Measurements from ENCODE around the gene MRPL50. TPM values are rescaled to one million over a fixed set of nuclear protein-coding genes. Genes with fewer than 3 reads are reported as not detected.

The MRPL50 gene
- polyA plus RNA-seq, 1 of the 3 experiments (the other 2 are of a cell fraction), result 6.3 TPM

DNA sequence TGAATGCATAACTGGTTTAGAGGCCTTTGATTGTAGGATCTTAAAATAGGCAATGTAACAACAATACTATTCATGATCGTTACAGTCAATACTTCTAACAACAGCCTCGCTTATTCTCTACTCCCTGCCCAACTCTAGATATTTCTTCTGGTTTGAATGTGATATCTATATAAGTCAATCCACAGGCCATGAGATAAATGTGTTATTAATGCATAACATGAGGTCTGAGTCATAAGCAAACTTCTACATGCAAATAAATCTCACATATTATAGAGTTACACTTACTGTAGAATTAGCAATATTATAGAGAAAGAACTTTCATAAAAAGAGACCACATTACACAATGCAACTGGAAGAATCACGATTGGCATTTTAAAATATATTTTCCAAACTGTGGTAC lies 40.1 kb upstream of the MRPL50 start:
- Histone ChIP-seq H3F3A (replicated peaks; ENCODE audit: insufficient read depth) (no peaks in the 10 kb centered on the region), H3K4me2 (no peak overlapping the region), H2AFZ (ENCODE audit: low read depth) (no peak overlapping the region), H3K4me3 (ENCODE audit: low read depth in 2 of 2, low read length in 1 of 2) (no peak overlapping the region), H3K9me2 (no peaks in the 10 kb centered on the region), H3K27me3 (ENCODE audit: insufficient read depth) (no peaks in the 10 kb centered on the region), H3K9ac (no peak overlapping the region), H3K4me1 (ENCODE audit: control insufficient read depth in 1 of 2, insufficient read depth in 2 of 2, low read depth in 1 of 2, low read length in 1 of 2) (peaks cover 0 to 4% of the 10 kb centered on the region in 2 experiments; a peak in 1 of 4 replicates), H3K79me2 (ENCODE audit: insufficient read depth) (no peaks in the 10 kb centered on the region), H3K27ac (ENCODE audit: low read depth in 2 of 2, low read length in 1 of 2) (no peak overlapping the region), H4K20me1 (ENCODE audit: insufficient read depth) (no peaks in the 10 kb centered on the region), H3K9me3 (no peaks in the 10 kb centered on the region), H3K36me3 (replicated peaks in 1 of 2; ENCODE audit: control insufficient read depth in 1 of 2, insufficient read depth in 2 of 2, low read length in 1 of 2) (no peaks in the 10 kb centered on the region)
- ChIA-PET CTCF (interaction anchor here (1.2 to 2.2 kb wide), 3 partner anchors 11 to 21 kb away, joined by 5 to 12 read pairs (median 7); no protein-coding TSS in a partner anchor), POLR2A (no interaction called here)
- DNase-seq, result no peak
- TF ChIP-seq SMC3 (IDR thresholded peaks at IDR 0.05; ENCODE audit: low read depth, low read length), result no peak
- TF ChIP-seq CHD2 (IDR thresholded peaks at IDR 0.05; ENCODE audit: low read length, partially characterized antibody), result no peak
- TF ChIP-seq, protein P1, sequence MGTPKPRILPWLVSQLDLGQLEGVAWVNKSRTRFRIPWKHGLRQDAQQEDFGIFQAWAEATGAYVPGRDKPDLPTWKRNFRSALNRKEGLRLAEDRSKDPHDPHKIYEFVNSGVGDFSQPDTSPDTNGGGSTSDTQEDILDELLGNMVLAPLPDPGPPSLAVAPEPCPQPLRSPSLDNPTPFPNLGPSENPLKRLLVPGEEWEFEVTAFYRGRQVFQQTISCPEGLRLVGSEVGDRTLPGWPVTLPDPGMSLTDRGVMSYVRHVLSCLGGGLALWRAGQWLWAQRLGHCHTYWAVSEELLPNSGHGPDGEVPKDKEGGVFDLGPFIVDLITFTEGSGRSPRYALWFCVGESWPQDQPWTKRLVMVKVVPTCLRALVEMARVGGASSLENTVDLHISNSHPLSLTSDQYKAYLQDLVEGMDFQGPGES (IDR thresholded peaks at IDR 0.05; ENCODE audit: low read depth, low read length), result no peak
- TF ChIP-seq RXRA (IDR thresholded peaks at IDR 0.05; ENCODE audit: borderline replicate concordance, low read depth), result no peak
- no peak for TF ChIP-seq TCF12 (IDR thresholded peaks at IDR 0.05)
- TF ChIP-seq, protein P2, sequence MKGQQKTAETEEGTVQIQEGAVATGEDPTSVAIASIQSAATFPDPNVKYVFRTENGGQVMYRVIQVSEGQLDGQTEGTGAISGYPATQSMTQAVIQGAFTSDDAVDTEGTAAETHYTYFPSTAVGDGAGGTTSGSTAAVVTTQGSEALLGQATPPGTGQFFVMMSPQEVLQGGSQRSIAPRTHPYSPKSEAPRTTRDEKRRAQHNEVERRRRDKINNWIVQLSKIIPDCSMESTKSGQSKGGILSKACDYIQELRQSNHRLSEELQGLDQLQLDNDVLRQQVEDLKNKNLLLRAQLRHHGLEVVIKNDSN (IDR thresholded peaks at IDR 0.05; ENCODE audit: borderline replicate concordance, low read depth), result no peak
- TF ChIP-seq, protein P3, sequence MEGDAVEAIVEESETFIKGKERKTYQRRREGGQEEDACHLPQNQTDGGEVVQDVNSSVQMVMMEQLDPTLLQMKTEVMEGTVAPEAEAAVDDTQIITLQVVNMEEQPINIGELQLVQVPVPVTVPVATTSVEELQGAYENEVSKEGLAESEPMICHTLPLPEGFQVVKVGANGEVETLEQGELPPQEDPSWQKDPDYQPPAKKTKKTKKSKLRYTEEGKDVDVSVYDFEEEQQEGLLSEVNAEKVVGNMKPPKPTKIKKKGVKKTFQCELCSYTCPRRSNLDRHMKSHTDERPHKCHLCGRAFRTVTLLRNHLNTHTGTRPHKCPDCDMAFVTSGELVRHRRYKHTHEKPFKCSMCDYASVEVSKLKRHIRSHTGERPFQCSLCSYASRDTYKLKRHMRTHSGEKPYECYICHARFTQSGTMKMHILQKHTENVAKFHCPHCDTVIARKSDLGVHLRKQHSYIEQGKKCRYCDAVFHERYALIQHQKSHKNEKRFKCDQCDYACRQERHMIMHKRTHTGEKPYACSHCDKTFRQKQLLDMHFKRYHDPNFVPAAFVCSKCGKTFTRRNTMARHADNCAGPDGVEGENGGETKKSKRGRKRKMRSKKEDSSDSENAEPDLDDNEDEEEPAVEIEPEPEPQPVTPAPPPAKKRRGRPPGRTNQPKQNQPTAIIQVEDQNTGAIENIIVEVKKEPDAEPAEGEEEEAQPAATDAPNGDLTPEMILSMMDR (IDR thresholded peaks at IDR 0.05), result no peak
- no peak for TF ChIP-seq GABPA (IDR thresholded peaks at IDR 0.05; ENCODE audit: low read depth)
- no peak for TF ChIP-seq NFIC (IDR thresholded peaks at IDR 0.05; ENCODE audit: borderline replicate concordance)
- no peak for TF ChIP-seq SIN3A (IDR thresholded peaks at IDR 0.05; ENCODE audit: borderline replicate concordance, low read depth, low read length)
- 15% methylated on average over 3 of the region's 3 CpGs for WGBS (ENCODE audit: low lambda C conversion rate)

DNA sequence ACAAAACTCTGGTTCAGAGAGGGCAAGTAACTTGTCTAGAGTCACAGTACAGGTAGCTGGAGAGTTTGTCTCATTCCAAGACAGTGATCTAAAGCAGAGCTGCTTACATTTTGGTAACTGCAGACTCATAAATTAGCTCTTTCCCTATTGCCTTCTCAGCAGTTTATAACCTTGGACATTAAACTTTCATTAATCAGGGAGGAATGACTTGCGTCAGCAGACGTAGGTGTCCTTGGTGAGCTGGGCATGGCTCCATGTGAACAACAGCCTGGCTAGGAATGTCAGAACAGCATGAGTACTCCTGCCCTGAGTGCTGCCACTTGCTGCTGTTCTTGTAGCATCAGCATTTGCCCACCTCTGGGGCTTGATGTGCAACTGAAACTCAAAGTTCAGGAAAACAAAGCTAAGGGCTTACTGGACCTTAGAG lies 39.4 kb upstream of the MRPL50 start:
- H3F3A ChIP-seq (replicated peaks; ENCODE audit: insufficient read depth), result no peaks in the 10 kb centered on the region
- H3K27me3 ChIP-seq (ENCODE audit: insufficient read depth), result no peaks in the 10 kb centered on the region
- POLR2A ChIA-PET, result no interaction called here
- no peaks in the 10 kb centered on the region for H3K79me2 ChIP-seq (ENCODE audit: insufficient read depth)
- H3K9me2 ChIP-seq, result no peaks in the 10 kb centered on the region
- H3K36me3 ChIP-seq (replicated peaks in 1 of 2; ENCODE audit: control insufficient read depth in 1 of 2, insufficient read depth in 2 of 2, low read length in 1 of 2), result no peaks in the 10 kb centered on the region
- WGBS (ENCODE audit: low lambda C conversion rate), result 76% methylated on average over 2 of the region's 2 CpGs
- H3K27ac ChIP-seq (ENCODE audit: low read depth in 2 of 2, low read length in 1 of 2), result no peak overlapping the region
- CTCF ChIA-PET, result interaction anchor here (1.2 to 2.2 kb wide), 3 partner anchors 11 to 21 kb away, joined by 5 to 12 read pairs (median 7); no protein-coding TSS in a partner anchor
- no peaks in the 10 kb centered on the region; a peak in 1 of 4 replicates for H3K4me1 ChIP-seq (ENCODE audit: control insufficient read depth in 1 of 2, insufficient read depth in 2 of 2, low read depth in 1 of 2, low read length in 1 of 2)
- no peaks in the 10 kb centered on the region for H4K20me1 ChIP-seq (ENCODE audit: insufficient read depth)
- no peaks in the 10 kb centered on the region for H3K9me3 ChIP-seq
- H3K4me2 ChIP-seq, result no peak overlapping the region
- no peak overlapping the region for H3K4me3 ChIP-seq (ENCODE audit: low read depth in 2 of 2, low read length in 1 of 2)
- H2AFZ ChIP-seq (ENCODE audit: low read depth), result no peak overlapping the region
- DNase-seq, result no peak
- H3K9ac ChIP-seq, result no peak overlapping the region
- TF ChIP-seq, protein P3 (IDR thresholded peaks at IDR 0.05), result no peak
- no peak for TF ChIP-seq SMC3 (IDR thresholded peaks at IDR 0.05; ENCODE audit: low read depth, low read length)
- no peak for TF ChIP-seq FOSL2 (IDR thresholded peaks at IDR 0.05; ENCODE audit: borderline replicate concordance, low read depth)
- TF ChIP-seq ELF1 (IDR thresholded peaks at IDR 0.05), result no peak
- TF ChIP-seq NRF1 (IDR thresholded peaks at IDR 0.05; ENCODE audit: low read depth, low read length), result no peak
- no peak for TF ChIP-seq EP300 (IDR thresholded peaks at IDR 0.05; ENCODE audit: borderline replicate concordance in 1 of 2, low read depth in 1 of 2, low read length in 1 of 2)
- no peak for TF ChIP-seq TAF1 (IDR thresholded peaks at IDR 0.05; ENCODE audit: borderline replicate concordance, low read depth, low read length)
- TF ChIP-seq, protein P2 (IDR thresholded peaks at IDR 0.05; ENCODE audit: borderline replicate concordance, low read depth), result no peak
- no peak for TF ChIP-seq TCF12 (IDR thresholded peaks at IDR 0.05)
- TF ChIP-seq, protein P4, sequence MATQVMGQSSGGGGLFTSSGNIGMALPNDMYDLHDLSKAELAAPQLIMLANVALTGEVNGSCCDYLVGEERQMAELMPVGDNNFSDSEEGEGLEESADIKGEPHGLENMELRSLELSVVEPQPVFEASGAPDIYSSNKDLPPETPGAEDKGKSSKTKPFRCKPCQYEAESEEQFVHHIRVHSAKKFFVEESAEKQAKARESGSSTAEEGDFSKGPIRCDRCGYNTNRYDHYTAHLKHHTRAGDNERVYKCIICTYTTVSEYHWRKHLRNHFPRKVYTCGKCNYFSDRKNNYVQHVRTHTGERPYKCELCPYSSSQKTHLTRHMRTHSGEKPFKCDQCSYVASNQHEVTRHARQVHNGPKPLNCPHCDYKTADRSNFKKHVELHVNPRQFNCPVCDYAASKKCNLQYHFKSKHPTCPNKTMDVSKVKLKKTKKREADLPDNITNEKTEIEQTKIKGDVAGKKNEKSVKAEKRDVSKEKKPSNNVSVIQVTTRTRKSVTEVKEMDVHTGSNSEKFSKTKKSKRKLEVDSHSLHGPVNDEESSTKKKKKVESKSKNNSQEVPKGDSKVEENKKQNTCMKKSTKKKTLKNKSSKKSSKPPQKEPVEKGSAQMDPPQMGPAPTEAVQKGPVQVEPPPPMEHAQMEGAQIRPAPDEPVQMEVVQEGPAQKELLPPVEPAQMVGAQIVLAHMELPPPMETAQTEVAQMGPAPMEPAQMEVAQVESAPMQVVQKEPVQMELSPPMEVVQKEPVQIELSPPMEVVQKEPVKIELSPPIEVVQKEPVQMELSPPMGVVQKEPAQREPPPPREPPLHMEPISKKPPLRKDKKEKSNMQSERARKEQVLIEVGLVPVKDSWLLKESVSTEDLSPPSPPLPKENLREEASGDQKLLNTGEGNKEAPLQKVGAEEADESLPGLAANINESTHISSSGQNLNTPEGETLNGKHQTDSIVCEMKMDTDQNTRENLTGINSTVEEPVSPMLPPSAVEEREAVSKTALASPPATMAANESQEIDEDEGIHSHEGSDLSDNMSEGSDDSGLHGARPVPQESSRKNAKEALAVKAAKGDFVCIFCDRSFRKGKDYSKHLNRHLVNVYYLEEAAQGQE (IDR thresholded peaks at IDR 0.05; ENCODE audit: low read depth, low read length), result no peak
- TF ChIP-seq JUND (IDR thresholded peaks at IDR 0.05), result no peak
